GM21367 (cell line): ENCODE data around the gene ZFP36L2.
A peak's percentile ranks its signal among the peaks of the same experiment; 100 is the strongest.

ENCODE experiments used
- ATAC-seq: cut with Tn5 transposase; IDR thresholded peaks from one replicate; pipeline ENCODE4 v1.9.1; 2021; ENCODE audit not compliant: unreplicated experiment

ZFP36L2 gene

DNA sequence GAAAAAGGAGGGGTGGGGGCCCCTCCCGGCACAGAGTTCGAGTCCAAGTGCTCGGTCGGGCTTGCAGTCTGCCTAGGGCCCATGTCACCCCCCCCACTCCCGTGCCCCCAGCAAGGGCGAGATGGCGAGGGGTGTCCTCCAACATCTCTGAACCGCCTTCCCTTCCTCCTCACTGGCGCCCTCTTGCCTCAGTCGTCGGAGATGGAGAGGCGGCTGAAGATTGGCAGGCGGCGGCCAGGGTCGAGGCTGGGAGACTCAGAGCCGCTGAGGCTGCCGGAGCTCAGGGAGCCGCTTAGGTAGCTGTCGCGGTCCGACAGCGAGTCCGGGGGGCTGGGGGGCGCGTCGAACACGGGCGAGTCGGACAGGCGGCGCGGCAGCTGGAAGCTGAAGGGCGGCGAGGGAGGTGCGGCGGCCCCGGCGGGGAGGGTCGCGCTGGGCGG is 2.3 kb downstream of the ZFP36L2 start:
- no peak for ATAC-seq

GRCh38 chr2:43223521-43224001 is 2.8 kb downstream of the ZFP36L2 start:
- ATAC-seq, result no peak

GRCh38 chr2:43222475-43223309 is 3.7 kb downstream of the ZFP36L2 start:
- no peak for ATAC-seq

DNA sequence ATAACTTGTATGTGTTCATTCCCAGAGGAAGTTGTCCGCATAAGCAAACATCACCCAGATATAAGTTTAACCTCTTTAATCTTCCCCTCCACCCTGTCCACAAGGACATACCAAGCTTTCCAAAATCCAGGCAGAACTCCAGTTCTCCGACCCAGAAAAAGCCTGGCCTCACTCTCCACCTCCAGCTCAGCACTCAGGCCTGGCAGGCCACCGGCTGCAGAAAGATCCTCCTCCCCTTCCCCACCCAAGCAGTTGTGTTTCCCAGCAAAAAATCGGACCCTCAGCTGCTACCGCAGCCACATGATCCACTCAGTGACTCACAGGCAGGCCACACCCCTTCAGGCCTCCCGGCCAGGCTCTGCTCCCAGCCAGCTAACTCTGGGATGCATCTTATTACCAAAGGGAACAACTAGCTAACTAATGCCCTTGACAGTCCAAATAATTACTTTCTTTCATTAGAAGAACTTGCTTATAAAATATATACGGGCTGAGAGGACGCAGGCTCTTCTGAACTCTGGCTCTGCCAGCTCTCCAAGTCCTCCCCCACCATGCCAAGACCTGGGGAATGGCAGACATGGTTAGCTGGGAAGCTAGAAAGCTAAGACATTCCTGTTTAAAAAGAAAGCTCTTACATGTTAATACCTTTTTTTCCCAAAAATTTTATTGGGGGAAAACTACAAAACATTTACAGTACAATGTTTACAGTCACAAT is 4.5 kb downstream of the ZFP36L2 start:
- no peak for ATAC-seq

DNA sequence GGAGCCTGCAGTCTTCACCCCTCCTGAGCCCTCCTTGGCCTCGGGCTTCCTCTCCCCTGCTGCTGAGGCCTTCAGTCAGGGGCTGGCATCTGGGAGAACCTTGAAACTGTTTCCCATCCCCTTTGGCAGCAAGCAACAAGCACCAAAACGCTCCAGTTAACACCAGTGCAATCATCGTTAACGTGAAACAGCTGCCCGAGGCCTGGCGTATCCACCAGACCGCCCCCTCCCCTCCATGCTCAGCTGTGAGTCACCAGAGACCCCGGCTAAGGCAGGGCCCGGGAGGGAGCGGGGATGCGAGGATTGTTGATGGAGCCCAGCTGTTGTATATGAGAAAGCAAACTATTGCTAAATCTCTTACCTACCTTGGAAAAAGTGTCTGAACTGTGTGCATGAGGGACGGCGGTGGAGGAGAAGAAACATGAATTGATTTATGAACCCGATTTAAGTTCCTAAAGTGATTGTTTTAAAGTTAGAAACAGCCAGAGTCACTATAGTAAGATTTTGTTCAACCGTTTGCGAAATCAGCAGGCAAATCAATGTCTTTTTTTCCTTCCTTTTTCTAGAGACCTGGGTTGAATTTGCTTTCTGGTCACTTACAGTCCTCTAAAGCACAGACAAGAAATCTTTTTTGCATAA is 5.2 kb downstream of the ZFP36L2 start:
- ATAC-seq, result no peak

DNA sequence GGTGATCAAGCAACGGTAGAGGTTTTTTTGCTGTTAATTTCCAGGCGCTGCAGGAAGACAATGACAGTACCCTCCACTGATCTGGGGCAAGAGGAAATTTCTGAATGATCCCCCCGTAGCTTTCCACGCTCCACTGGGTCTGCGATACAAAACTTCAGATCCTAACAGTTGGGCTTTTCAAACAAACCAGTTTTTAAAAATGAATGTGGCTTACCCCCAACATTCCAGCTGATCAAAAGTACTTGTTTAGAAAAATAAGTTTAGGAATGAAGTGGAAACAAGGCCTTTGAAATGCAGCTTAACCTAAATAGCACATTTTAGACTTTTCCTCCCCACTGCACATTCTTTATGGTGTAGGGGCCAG is 5.7 kb downstream of the ZFP36L2 start:
- no peak for ATAC-seq

- ATAC-seq, result no peak
Observed at GRCh38 chr2:43220229-43220751, 6.1 kb downstream of the ZFP36L2 start.

- peak; percentile 41 for ATAC-seq
Observed at GRCh38 chr2:43219383-43220228, 6.8 kb downstream of the ZFP36L2 start.

- peak; percentile 32 for ATAC-seq
Observed at GRCh38 chr2:43218702-43219382, 7.6 kb downstream of the ZFP36L2 start.

- ATAC-seq, result peak; percentile 5
Observed at GRCh38 chr2:43218155-43218701, 8.2 kb downstream of the ZFP36L2 start.

DNA sequence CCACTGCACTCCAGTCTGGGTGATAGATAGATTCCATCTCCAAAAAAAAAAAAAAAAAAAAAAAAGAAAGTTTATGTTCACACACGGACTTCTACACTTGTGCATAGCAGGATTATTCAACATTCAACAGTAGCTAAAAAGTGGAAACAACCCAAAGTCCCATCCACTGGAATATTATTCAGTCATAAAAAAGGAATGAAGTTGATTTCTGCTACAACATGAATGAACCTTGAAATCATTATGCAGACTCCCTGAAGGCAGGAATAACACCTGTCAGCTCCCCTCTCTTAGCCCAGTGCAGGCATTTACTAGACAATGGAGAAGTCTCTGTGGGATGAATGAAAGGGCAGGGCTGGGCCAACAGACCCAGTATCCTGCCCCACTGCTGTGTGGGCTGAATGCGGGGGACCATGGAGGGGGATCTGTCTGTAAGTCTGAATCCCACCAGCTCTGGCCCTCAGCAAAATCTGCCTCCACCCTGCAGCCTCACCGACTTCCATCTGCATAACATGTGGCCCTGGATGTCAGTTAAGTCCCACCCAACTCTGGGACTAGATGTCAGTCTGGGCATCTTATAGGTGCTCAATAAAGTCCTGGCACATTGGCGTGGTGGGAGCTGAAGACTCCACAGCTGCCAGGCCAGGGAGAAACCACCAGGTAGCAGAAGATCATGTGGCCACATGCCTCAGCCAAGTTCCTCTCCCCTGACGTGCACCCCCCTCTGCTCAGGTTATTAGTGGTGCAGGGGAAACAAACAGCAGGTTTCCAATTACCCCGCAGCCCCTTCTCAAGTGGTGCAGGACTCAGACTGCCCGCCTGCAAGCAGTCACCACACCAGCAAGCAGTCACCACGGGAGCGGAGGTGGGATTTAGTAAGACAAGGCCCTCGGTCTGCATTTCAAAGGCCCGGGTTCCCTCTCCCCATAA is 8.9 kb downstream of the ZFP36L2 start:
- ATAC-seq, result no peak

DNA sequence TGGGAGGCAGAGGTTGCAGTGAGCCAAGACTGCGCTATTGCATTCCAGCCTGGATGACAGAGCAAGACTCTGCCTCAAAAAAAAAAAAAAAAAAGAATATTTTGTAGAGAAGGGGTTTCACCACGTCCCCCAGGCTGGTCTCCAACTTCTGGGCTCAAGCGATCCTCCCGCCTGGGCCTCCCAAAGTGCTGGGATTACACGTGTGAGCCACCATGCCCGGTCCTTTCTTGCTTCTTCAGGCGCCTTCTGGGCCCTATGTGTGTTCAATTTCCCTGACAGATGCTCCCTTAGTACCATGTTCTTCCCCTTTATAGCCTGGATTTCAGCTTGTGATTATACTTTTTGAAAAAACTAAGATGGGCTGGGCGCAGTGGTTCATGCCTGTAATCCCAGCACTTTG is 9.8 kb downstream of the ZFP36L2 start:
- no peak for ATAC-seq

GRCh38 chr2:43215673-43216255 is 10.6 kb downstream of the ZFP36L2 start:
- no peak for ATAC-seq

- ATAC-seq, result no peak
Observed at GRCh38 chr2:43214253-43214652, 12.2 kb downstream of the ZFP36L2 start.

- no peak for ATAC-seq
Observed at GRCh38 chr2:43212931-43213330, 13.5 kb downstream of the ZFP36L2 start.

GRCh38 chr2:43212216-43212835 is 14.1 kb downstream of the ZFP36L2 start:
- ATAC-seq, result no peak

- no peak for ATAC-seq
Observed at GRCh38 chr2:43210467-43211303, 15.7 kb downstream of the ZFP36L2 start.
